ENCODE measurements around the gene PLEKHG3.

PLEKHG3 gene

GRCh38 chr14:64748995-64749714, 44.9 kb downstream of the PLEKHG3 start:
- no peak for DNase-seq

GRCh38 chr14:64752909-64753308, 48.7 kb downstream of the PLEKHG3 start:
- DNase-seq, result no peak

- DNase-seq, result no peak
Observed at GRCh38 chr14:64753374-64753773, 49.1 kb downstream of the PLEKHG3 start.

- no peak for DNase-seq
Observed at GRCh38 chr14:64753999-64754398, 49.8 kb downstream of the PLEKHG3 start.

GRCh38 chr14:64754685-64755084, 50.5 kb downstream of the PLEKHG3 start:
- DNase-seq, result no peak

- no peak for DNase-seq
Observed at GRCh38 chr14:64755781-64756221, 51.6 kb downstream of the PLEKHG3 start.

- DNase-seq, result no peak
Observed at GRCh38 chr14:64756712-64757111, 52.5 kb downstream of the PLEKHG3 start.

GRCh38 chr14:64757601-64758000, 53.4 kb downstream of the PLEKHG3 start:
- no peak for DNase-seq

GRCh38 chr14:64758025-64758521, 53.8 kb downstream of the PLEKHG3 start:
- peak; percentile 14 for DNase-seq

GRCh38 chr14:64758691-64759554, 54.7 kb downstream of the PLEKHG3 start:
- DNase-seq, result peak; percentile 80

GRCh38 chr14:64759555-64759938, 55.3 kb downstream of the PLEKHG3 start:
- no peak for DNase-seq

- DNase-seq, result no peak
Observed at GRCh38 chr14:64760146-64760755, 56.0 kb downstream of the PLEKHG3 start.

GRCh38 chr14:64760916-64761315, 56.7 kb downstream of the PLEKHG3 start:
- DNase-seq, result no peak

- no peak for DNase-seq
Observed at GRCh38 chr14:64761441-64762043, 57.3 kb downstream of the PLEKHG3 start.

GRCh38 chr14:64762044-64763034, 58.1 kb downstream of the PLEKHG3 start:
- DNase-seq, result peak; percentile 91

GRCh38 chr14:64763085-64763782, 59.0 kb downstream of the PLEKHG3 start:
- no peak for DNase-seq

- DNase-seq, result peak; percentile 83
Observed at GRCh38 chr14:64763801-64764621, 59.8 kb downstream of the PLEKHG3 start.

GRCh38 chr14:64764641-64765520, 60.7 kb downstream of the PLEKHG3 start:
- DNase-seq, result peak; percentile 83

GRCh38 chr14:64765740-64766302, 61.6 kb downstream of the PLEKHG3 start:
- no peak for DNase-seq
